Measurements from ENCODE around the gene SRRM3.
"Not testable (repeated sequence)": the region's sequence is repeated elsewhere in the genome, so short reads cannot be mapped to it uniquely, and the experiment has no call there.

The SRRM3 gene

GRCh38 chr7:76201732-76202665, at the start of gene SRRM3:
SRRM3 (plus strand) TSS chr7:76201896; CDS start chr7:76235067, 33,171 bp downstream.
- peak; percentile 67 for DNase-seq

- no peak for DNase-seq
These were observed 49.8 kb upstream of the SRRM3 start for GRCh38 chr7:76151932-76152331.

- DNase-seq: not testable (repeated sequence)
These were observed 48.0 kb upstream of the SRRM3 start for GRCh38 chr7:76153571-76154230.

- DNase-seq: no peak
These were observed 45.8 kb upstream of the SRRM3 start for GRCh38 chr7:76155938-76156337.

GRCh38 chr7:76156992-76157685, 44.6 kb upstream of the SRRM3 start:
- DNase-seq: not testable (repeated sequence)

- DNase-seq: not testable (repeated sequence)
These were observed 43.3 kb upstream of the SRRM3 start for GRCh38 chr7:76158416-76158815.

GRCh38 chr7:76162416-76163170, 39.1 kb upstream of the SRRM3 start:
- not testable (repeated sequence) for DNase-seq

- DNase-seq: not testable (repeated sequence)
These were observed 37.9 kb upstream of the SRRM3 start for GRCh38 chr7:76163812-76164211.

- DNase-seq: no peak
These were observed 36.4 kb upstream of the SRRM3 start for GRCh38 chr7:76165106-76165972.

- DNase-seq: no peak
These were observed 35.7 kb upstream of the SRRM3 start for GRCh38 chr7:76165973-76166403.

- DNase-seq: peak; percentile 96
These were observed 35.1 kb upstream of the SRRM3 start for GRCh38 chr7:76166404-76167255.

GRCh38 chr7:76173566-76174205, 28.0 kb upstream of the SRRM3 start:
- no peak for DNase-seq

GRCh38 chr7:76176951-76177350, 24.7 kb upstream of the SRRM3 start:
- not testable (repeated sequence) for DNase-seq

- no peak for DNase-seq
These were observed 22.0 kb upstream of the SRRM3 start for GRCh38 chr7:76179686-76180085.

- DNase-seq: no peak
These were observed 19.3 kb upstream of the SRRM3 start for GRCh38 chr7:76182225-76182960.

GRCh38 chr7:76185187-76185896, 16.4 kb upstream of the SRRM3 start:
- DNase-seq: no peak

- DNase-seq: no peak
These were observed 14.4 kb upstream of the SRRM3 start for GRCh38 chr7:76187272-76187671.

- DNase-seq: no peak
These were observed 12.4 kb upstream of the SRRM3 start for GRCh38 chr7:76189276-76189675.

All from left hindlimb (tissue), 1 donor.